Globus pallidus (tissue), 1 donor: ENCODE measurements around the gene ERBB2.
A peak's percentile ranks its signal among the peaks of the same experiment; 100 is the strongest.
"Not testable (repeated sequence)": the region's sequence is repeated elsewhere in the genome, so short reads cannot be mapped to it uniquely, and the experiment has no call there.

Experiments used
- DNase-seq: peaks from one replicate; pipeline ENCODE4 v3.0.0-alpha.2; 2015; ENCODE audit warnings: low spot score

The ERBB2 gene

GRCh38 chr17:39725923-39726322, 26.1 kb downstream of the ERBB2 start:
- DNase-seq: not testable (repeated sequence)

- DNase-seq: no peak
These were observed 26.8 kb downstream of the ERBB2 start for GRCh38 chr17:39726617-39727016.

GRCh38 chr17:39727556-39727955, 27.7 kb downstream of the ERBB2 start:
- DNase-seq: no peak

GRCh38 chr17:39729280-39729851, 29.5 kb downstream of the ERBB2 start:
- no peak for DNase-seq

- DNase-seq: peak; percentile 86
These were observed 30.4 kb downstream of the ERBB2 start, which contains the start of gene MIEN1 for GRCh38 chr17:39730095-39730921. TSS of gene MIEN1 (minus strand) at chr17:39730532. CDS start at chr17:39730495, 37 bp downstream.

- no peak for DNase-seq
These were observed 32.7 kb downstream of the ERBB2 start for GRCh38 chr17:39732586-39732985.

- DNase-seq: no peak
These were observed 36.0 kb downstream of the ERBB2 start for GRCh38 chr17:39735882-39736281.

- DNase-seq: no peak
These were observed 36.7 kb downstream of the ERBB2 start for GRCh38 chr17:39736319-39737165.

GRCh38 chr17:39737206-39737759, 37.4 kb downstream of the ERBB2 start:
- DNase-seq: no peak

GRCh38 chr17:39737760-39738567, 38.1 kb downstream of the ERBB2 start, which contains the start of gene GRB7:
TSS of gene GRB7 (plus strand) at chr17:39737938. CDS start at chr17:39742302, 4,364 bp downstream.
- no peak for DNase-seq

- no peak for DNase-seq
These were observed 38.7 kb downstream of the ERBB2 start for GRCh38 chr17:39738568-39738901.

- no peak for DNase-seq
These were observed 39.4 kb downstream of the ERBB2 start for GRCh38 chr17:39738983-39739884.

GRCh38 chr17:39739885-39740356, 40.1 kb downstream of the ERBB2 start:
- no peak for DNase-seq

- no peak for DNase-seq
These were observed 40.7 kb downstream of the ERBB2 start for GRCh38 chr17:39740357-39741111.

GRCh38 chr17:39742126-39742855, 42.4 kb downstream of the ERBB2 start:
- DNase-seq: no peak

- DNase-seq: no peak
These were observed 43.1 kb downstream of the ERBB2 start for GRCh38 chr17:39742856-39743436.

GRCh38 chr17:39744075-39744835, 44.4 kb downstream of the ERBB2 start:
- DNase-seq: no peak

GRCh38 chr17:39744836-39745215, 45.0 kb downstream of the ERBB2 start:
- no peak for DNase-seq
